Prostate gland (tissue), 2 donors: ENCODE results near the gene NFIX.

ENCODE experiments used
- POLR2A ChIP-seq: fragments of 450-650 bp; IDR thresholded peaks from one replicate; pipeline ENCODE4 v1.6.1; 2016; ENCODE audit warnings: antibody characterized with exemption, mild to moderate bottlenecking
- POLR2AphosphoS5 ChIP-seq: sonication (generic); formaldehyde crosslinking; IDR thresholded peaks from one replicate; pipeline ENCODE4 v1.6.1; 2017; ENCODE audit warnings: antibody characterized with exemption
- TF ChIP-seq, protein P1 (sequence below), 4 experiments: fragments of 200-600 bp in 2 of 4; fragments of 450-650 bp in 2 of 4; sonication (generic) in 2 of 4; IDR thresholded peaks; 1 replicate in 3 of 4; 2 replicates in 1 of 4; pipeline ENCODE4 v1.5.1; 2016 to 2019; ENCODE audit warnings: antibody characterized with exemption in 4 of 4, mild to moderate bottlenecking in 2 of 4, moderate library complexity in 2 of 4

DNA sequence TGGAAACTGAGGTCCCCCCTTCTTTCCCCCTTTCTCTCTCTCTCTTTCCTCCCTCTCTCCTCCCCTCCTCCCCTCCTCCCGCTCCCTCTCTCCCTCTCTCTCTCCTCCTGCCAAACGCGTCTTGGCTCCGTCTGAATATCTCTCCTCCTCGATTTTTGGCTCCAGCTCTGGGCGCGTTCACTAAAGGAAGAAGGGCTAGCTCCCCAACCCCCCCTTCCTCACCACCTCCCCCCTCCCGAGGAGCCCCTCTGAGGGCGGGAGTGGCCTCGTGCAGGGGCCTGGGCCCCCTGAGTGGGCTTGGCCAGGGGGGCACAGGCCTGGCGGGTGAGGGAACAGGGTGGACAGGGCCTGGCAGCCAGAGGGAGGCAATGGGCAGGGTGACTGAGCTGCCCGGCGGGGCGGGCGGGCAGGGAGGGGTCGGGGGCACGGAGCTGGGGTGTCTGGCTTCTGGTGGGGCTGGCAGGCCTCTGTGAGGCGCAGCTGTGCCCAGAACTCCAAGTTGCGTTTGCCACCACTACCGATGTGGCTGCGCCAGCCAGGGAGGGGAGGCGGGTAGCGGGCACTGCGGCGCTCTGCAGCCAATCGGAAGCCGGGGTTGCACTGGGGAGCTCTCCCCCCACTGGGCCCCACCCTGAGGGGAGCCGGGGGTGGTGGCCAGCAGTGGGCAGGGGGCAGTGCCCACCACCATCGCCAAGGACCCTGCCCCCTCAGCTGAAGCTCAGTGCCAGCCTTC, 7.1 kb downstream of the NFIX start:
- TF ChIP-seq, protein P1, sequence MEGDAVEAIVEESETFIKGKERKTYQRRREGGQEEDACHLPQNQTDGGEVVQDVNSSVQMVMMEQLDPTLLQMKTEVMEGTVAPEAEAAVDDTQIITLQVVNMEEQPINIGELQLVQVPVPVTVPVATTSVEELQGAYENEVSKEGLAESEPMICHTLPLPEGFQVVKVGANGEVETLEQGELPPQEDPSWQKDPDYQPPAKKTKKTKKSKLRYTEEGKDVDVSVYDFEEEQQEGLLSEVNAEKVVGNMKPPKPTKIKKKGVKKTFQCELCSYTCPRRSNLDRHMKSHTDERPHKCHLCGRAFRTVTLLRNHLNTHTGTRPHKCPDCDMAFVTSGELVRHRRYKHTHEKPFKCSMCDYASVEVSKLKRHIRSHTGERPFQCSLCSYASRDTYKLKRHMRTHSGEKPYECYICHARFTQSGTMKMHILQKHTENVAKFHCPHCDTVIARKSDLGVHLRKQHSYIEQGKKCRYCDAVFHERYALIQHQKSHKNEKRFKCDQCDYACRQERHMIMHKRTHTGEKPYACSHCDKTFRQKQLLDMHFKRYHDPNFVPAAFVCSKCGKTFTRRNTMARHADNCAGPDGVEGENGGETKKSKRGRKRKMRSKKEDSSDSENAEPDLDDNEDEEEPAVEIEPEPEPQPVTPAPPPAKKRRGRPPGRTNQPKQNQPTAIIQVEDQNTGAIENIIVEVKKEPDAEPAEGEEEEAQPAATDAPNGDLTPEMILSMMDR (IDR thresholded peaks at IDR 0.05): peak in 2 of 4 experiments; percentile 8 to 18
- TF ChIP-seq POLR2AphosphoS5 (no peak), POLR2A (peak; percentile 40)
